ENCODE data around the gene FBXO36.
"Not testable (repeated sequence)": the region's sequence is repeated elsewhere in the genome, so short reads cannot be mapped to it uniquely, and the experiment has no call there.

The FBXO36 gene

DNA sequence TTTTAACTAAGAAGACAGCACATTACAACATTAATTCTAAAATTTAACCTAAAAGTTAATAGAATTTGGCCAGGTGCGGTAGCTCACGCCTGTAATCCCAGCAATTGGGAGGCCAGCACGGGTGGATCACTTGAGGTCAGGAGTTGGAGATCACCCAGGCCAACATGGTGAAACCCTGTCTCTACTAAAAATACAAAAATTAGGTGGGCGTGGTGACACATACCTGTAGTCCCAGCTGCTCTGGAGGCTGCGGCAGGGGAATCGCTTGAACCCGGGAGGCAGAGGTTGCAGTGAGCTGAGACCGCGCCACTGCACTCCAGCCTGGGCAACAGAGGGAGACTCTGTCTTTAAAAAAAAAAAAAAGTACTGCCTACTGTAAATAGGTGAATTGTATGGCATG lies 21.8 kb upstream of the FBXO36 start:
- H3K4me1 Mint-ChIP-seq: peaks cover 48% of the 10 kb centered on the region
- peak overlapping the region; percentile 78 for H3K27ac Mint-ChIP-seq
- ATAC-seq: peak; percentile 53
- not testable (repeated sequence) for H3K9me3 Mint-ChIP-seq; DNase-seq (ENCODE audit: low spot score in 2 of 2)
- peak overlapping the region; percentile 14 for H3K4me3 Mint-ChIP-seq
- peaks cover 72% of the 10 kb centered on the region for H3K36me3 Mint-ChIP-seq

GRCh38 chr2:229901819-229902218 lies 20.5 kb upstream of the FBXO36 start:
- H3K4me1 Mint-ChIP-seq: peaks cover 47% of the 10 kb centered on the region
- H3K4me3 Mint-ChIP-seq: no peak overlapping the region
- H3K27ac Mint-ChIP-seq: no peak overlapping the region
- H3K9me3 Mint-ChIP-seq: no peaks in the 10 kb centered on the region
- H3K36me3 Mint-ChIP-seq: peaks cover 79% of the 10 kb centered on the region
- DNase-seq (ENCODE audit: low spot score in 2 of 2) (no peak), ATAC-seq (no peak)

DNA sequence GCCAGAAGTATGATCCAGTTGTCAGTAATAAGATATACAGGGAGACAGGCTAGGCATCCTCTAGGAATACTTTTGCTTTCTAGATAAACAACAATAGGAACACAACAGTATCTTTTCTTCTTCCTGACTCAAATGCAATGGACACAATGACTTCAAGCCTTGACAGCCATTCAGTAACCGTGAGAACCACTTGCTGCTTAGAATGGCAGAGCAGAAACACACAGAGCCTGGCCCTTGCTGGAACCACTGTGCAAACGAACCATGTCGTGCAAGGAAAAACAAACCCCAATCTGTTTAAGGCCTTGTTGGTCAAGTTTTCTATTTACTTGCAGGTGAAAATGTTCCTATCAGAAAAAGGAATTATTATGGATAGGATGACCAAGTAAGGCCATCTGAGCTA lies 19.3 kb upstream of the FBXO36 start:
- no peak overlapping the region for H3K27ac Mint-ChIP-seq
- no peak overlapping the region for H3K4me3 Mint-ChIP-seq
- H3K36me3 Mint-ChIP-seq: peaks cover 83% of the 10 kb centered on the region
- H3K4me1 Mint-ChIP-seq: peaks cover 38% of the 10 kb centered on the region
- H3K9me3 Mint-ChIP-seq: no peaks in the 10 kb centered on the region
- DNase-seq (ENCODE audit: low spot score in 2 of 2) (no peak), ATAC-seq (no peak)

DNA sequence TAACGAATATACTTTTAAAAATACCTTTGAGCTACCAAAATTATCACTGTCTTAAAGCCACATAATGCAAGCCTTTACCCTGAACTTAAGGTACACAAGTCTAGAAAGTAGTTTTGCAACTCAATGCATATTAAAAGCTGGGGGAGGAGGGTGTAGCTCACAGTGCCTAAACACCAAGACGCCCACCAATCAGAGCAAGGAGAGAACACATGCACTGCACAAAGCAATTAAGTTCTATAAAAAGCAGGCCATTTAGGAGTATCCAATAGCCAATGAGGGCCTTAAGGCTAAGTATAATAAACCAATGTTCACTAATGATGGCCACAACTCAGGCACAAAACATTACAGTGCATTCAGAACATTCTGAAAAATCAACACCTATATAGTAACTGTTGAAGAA lies 16.7 kb upstream of the FBXO36 start:
- ATAC-seq (no peak), DNase-seq (ENCODE audit: low spot score in 2 of 2) (no peak)
- H3K4me1 Mint-ChIP-seq: peaks cover 28% of the 10 kb centered on the region
- peaks cover 90% of the 10 kb centered on the region for H3K36me3 Mint-ChIP-seq
- no peak overlapping the region for H3K4me3 Mint-ChIP-seq
- H3K9me3 Mint-ChIP-seq: no peaks in the 10 kb centered on the region
- no peak overlapping the region for H3K27ac Mint-ChIP-seq

DNA sequence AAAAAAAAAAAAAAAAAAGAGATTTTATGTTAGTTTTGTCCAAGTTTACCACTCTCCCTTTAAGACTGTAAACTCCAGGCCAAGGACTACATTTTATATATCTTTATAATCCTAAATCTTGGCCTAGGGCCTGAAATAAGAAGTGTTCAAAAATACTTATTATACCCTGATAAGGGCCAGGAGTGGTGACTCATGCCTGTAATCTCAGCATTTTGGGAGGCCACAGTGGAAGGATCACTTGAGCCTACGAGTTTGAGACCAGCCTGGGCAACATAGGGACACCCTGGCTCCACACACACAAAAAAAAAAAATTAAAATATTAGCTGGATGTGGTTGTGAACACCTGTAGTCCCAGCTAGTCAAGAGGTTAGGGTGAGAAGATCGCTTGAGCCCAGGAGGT lies 13.2 kb upstream of the FBXO36 start:
- Mint-ChIP-seq H3K27ac (peak overlapping the region; percentile 54), H3K9me3 (no peaks in the 10 kb centered on the region), H3K36me3 (peaks cover 65% of the 10 kb centered on the region), H3K4me1 (peaks cover 35% of the 10 kb centered on the region), H3K4me3 (no peak overlapping the region)
- DNase-seq (ENCODE audit: low spot score in 2 of 2) (no peak), ATAC-seq (no peak)

DNA sequence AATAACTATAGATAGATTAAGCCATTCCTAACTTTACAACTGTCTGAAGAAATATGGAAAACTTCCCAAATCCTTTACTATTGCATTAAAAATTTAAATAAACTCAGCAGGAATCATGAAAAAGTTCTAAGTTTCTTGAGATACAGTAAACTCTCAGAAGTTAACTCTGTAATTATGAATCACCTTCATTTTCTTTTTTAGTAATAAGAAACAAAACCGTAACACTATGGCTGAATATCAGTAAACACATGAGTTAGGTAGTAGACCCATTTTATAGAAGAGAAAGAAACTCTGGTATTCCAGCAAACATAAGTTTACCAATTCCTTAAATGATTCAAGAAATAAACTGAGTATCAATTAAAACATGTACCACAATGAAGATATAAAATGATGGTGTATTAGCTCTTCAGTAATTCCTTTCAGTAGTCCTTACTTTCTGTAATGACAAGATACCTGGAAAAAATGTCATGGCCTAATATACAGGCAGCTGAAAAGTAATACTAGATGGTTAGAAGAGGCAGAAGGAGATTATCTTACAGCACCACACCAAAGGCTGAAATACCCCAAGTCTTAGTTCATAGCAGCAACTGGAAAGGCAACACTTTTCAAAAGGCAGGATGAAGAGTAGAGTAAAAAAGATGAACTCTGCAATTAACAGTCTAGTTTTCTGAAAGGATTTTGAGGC lies 12.0 kb upstream of the FBXO36 start:
- peaks cover 53% of the 10 kb centered on the region for H3K36me3 Mint-ChIP-seq
- ATAC-seq (peak; percentile 77), DNase-seq (ENCODE audit: low spot score in 2 of 2) (no peak)
- peak overlapping the region; percentile 42 for H3K4me3 Mint-ChIP-seq
- peak overlapping the region; percentile 78 for H3K27ac Mint-ChIP-seq
- H3K9me3 Mint-ChIP-seq: no peaks in the 10 kb centered on the region
- peaks cover 35% of the 10 kb centered on the region for H3K4me1 Mint-ChIP-seq

DNA sequence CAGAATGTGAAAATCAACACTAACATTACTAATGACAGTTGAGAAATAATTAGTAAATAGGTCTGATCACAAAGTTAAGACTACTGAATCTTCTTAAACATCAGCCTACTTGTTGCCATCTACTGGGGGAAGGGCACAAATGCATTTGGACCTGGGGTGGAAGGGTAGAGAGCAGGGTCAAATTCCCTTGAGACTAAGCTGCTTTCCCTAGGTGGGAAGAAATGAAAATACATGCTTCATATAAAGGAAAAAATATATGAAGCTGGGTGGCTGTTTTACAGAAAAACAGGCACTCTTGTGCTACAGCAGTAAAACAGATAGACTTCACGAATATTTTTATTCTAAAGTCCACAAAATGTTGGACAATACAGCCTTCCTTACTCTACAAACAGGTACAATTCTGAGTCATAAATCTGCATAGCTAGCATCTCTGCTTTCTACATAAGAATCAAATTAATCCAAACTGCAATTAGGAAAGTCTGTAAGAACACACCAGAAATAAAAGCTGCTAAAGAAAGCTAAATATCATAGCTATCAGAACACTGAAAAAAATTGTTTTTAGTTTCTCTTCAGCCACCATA lies 11.4 kb upstream of the FBXO36 start:
- H3K4me1 Mint-ChIP-seq: peaks cover 35% of the 10 kb centered on the region
- peak overlapping the region; percentile 42 for H3K4me3 Mint-ChIP-seq
- H3K27ac Mint-ChIP-seq: peak overlapping the region; percentile 78
- H3K36me3 Mint-ChIP-seq: peaks cover 50% of the 10 kb centered on the region
- no peak for DNase-seq (ENCODE audit: low spot score in 2 of 2)
- H3K9me3 Mint-ChIP-seq: no peaks in the 10 kb centered on the region
- ATAC-seq: peak; percentile 67

DNA sequence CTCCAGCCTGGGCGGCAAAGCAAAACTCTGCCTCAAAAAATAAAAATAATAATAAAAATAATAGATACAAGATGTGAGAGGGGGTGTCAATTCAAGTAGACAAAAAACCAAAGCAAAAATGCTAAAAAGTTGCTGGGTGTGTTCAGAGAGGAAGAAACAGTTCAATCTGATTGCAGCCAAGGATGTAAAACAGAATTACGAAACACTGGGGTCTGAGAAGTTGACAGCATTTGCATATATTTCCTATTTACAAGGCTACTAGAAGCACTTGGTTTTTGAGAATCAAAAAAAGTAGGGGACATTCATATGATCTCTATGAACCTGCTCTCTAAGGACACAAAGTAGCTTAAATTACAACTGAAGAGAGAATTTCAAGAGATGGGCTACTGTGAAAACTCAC lies 8.1 kb upstream of the FBXO36 start:
- Mint-ChIP-seq H3K36me3 (peaks cover 49% of the 10 kb centered on the region), H3K9me3 (no peaks in the 10 kb centered on the region), H3K4me1 (peaks cover 45% of the 10 kb centered on the region), H3K4me3 (no peak overlapping the region), H3K27ac (no peak overlapping the region)
- DNase-seq (ENCODE audit: low spot score in 2 of 2) (no peak), ATAC-seq (no peak)

GRCh38 chr2:229917793-229918192 lies 4.5 kb upstream of the FBXO36 start:
- DNase-seq (ENCODE audit: low spot score in 2 of 2) (no peak), ATAC-seq (no peak)
- Mint-ChIP-seq H3K27ac (peak overlapping the region; percentile 71), H3K36me3 (peaks cover 67% of the 10 kb centered on the region), H3K4me1 (peaks cover 34% of the 10 kb centered on the region), H3K4me3 (no peak overlapping the region), H3K9me3 (no peaks in the 10 kb centered on the region)

DNA sequence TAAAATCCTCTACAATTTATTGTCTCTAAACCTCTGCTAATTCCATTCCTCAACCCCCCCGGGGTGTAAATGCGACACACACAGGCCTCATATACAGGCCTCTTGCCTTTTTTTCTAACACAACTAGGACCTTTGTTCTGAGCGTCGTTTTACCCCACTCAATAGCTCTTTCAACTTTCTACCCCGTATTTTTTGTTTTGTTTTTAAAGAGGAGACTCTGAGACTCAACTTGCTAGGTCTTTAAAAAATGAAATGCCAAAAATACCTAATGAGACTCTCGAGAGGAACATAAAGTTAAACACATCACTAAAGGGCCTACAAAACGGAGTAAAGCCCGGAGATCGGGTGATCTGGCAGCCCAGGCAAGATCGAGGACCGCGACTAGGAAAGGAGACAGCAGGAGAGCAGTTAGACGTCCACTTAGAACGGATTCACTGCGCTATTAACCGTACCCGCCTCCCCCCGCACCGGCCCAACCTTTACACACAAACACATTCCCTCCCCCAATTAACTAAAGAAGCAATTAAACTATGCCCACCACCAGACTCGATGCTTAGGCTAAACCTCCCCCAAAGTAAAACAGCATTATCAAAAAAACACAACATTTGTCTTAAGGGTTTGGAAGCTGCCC lies 2.2 kb upstream of the FBXO36 start:
- peaks cover 59% of the 10 kb centered on the region for H3K36me3 Mint-ChIP-seq

GRCh38 chr2:229921101-229921891 lies 1.0 kb upstream of the FBXO36 start:
- peak overlapping the region; percentile 98 for H3K4me3 Mint-ChIP-seq
- no peaks in the 10 kb centered on the region for H3K9me3 Mint-ChIP-seq
- peak; percentile 34 for ATAC-seq
- H3K36me3 Mint-ChIP-seq: peaks cover 56% of the 10 kb centered on the region
- peak overlapping the region; percentile 99 for H3K27ac Mint-ChIP-seq
- peaks cover 28% of the 10 kb centered on the region for H3K4me1 Mint-ChIP-seq
- peak in 1 of 2 donors; percentile 89 for DNase-seq (ENCODE audit: low spot score in 2 of 2)

More for the DNA sequence above, 2.2 kb upstream of the FBXO36 start:
- peak overlapping the region; percentile 99 for H3K27ac Mint-ChIP-seq
- H3K4me1 Mint-ChIP-seq: peaks cover 28% of the 10 kb centered on the region
- DNase-seq (ENCODE audit: low spot score in 2 of 2) (peak in 1 of 2 donors; percentile 64), ATAC-seq (no peak)
- peak overlapping the region; percentile 98 for H3K4me3 Mint-ChIP-seq
- H3K9me3 Mint-ChIP-seq: no peaks in the 10 kb centered on the region

DNA sequence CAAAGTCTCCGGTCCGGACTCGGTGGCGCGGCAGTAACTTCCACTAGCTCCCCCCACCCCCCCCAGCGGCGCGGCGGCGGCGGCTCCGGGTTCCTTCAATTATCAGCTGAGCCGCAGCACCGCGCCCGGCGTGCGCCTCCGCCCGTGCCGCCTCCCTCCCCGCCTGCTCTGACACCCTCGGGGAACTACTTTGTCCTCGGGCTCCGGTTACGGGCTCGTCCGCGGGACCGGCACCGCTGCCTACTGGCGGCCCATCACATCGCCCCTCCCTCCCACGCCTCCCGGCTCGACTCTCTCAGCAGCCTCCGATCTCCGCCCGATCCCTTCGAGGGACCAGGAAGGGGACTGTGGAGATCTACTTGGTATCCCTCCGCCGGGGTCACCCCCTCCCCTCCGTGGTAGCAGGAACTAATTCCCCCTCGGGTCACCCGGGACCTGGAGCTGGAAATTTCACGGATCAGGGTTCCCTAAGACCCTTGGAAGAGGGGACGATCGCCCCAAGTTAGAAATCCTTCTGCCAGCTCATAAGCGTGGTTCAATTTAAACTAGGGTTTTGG lies 333 bp upstream of the FBXO36 start, which contains the start of gene TRIP12:
Gene TRIP12 (minus strand): TSS at position 118 of the 557 bp plus-strand sequence. CDS start 41,930 bp downstream, outside the sequence.
- DNase-seq (ENCODE audit: low spot score in 2 of 2) (peak; percentile 86 to 98), ATAC-seq (peak; percentile 86)
- Mint-ChIP-seq H3K9me3 (no peaks in the 10 kb centered on the region), H3K4me3 (peak within 1 kb of the TSS; percentile 98), H3K27ac (peak within 1 kb of the TSS; percentile 99), H3K36me3 (peaks cover 50% of the 10 kb centered on the region), H3K4me1 (peaks cover 28% of the 10 kb centered on the region)

- not testable (repeated sequence) for ATAC-seq; H3K9me3 Mint-ChIP-seq; DNase-seq (ENCODE audit: low spot score in 2 of 2)
- H3K4me3 Mint-ChIP-seq: peak overlapping the region; percentile 17
- H3K27ac Mint-ChIP-seq: peak overlapping the region; percentile 40
- H3K4me1 Mint-ChIP-seq: peaks cover 11% of the 10 kb centered on the region
- peaks cover 24% of the 10 kb centered on the region for H3K36me3 Mint-ChIP-seq
Observed at GRCh38 chr2:229924541-229924940, 2.2 kb downstream of the FBXO36 start.

- H3K27ac Mint-ChIP-seq: no peak overlapping the region
Observed at GRCh38 chr2:229925201-229925600, 2.9 kb downstream of the FBXO36 start.

DNA sequence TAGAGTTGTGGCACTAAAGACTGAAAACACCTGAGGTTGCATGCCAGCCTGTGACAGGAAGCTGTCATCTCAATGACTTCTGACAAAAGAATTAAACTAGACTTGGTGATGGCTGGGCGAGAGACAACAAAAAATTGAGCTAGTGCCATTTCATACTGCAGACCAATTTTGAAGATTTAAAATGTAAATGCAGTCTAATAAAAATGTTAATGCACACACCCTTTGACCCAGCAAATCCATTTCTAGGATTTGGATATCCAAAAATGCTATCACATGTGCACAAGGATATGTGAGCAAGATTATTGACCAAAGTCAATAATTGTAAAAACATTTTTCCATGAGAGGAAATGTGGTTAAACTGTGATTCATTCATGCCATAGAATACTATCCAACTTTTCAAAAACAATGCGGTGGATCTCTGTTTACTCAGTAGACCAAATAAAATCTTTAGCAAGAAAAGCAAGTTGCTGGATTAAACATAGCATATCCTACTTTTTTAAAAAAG lies 5.6 kb downstream of the FBXO36 start:
- Mint-ChIP-seq H3K9me3 (no peaks in the 10 kb centered on the region), H3K36me3 (no peaks in the 10 kb centered on the region), H3K27ac (no peak overlapping the region), H3K4me3 (no peak overlapping the region), H3K4me1 (no peaks in the 10 kb centered on the region)
- DNase-seq (ENCODE audit: low spot score in 2 of 2) (no peak), ATAC-seq (no peak)

More at GRCh38 chr2:229925201-229925600, 2.9 kb downstream of the FBXO36 start:
- H3K4me1 Mint-ChIP-seq: peaks cover 5% of the 10 kb centered on the region
- peaks cover 17% of the 10 kb centered on the region for H3K36me3 Mint-ChIP-seq
- H3K4me3 Mint-ChIP-seq: no peak overlapping the region
- H3K9me3 Mint-ChIP-seq: no peaks in the 10 kb centered on the region
- no peak for DNase-seq (ENCODE audit: low spot score in 2 of 2)
- no peak for ATAC-seq
